HG03457 (cell line): ENCODE data around the gene SHROOM3.

Experiments used
- ATAC-seq: cut with Tn5 transposase; IDR thresholded peaks from one replicate; pipeline ENCODE4 v1.9.1; 2021; ENCODE audit warnings: moderate number of reproducible peaks; ENCODE audit not compliant: unreplicated experiment

Gene SHROOM3

GRCh38 chr4:76489686-76490161 lies 54.7 kb downstream of the SHROOM3 start:
- ATAC-seq: no peak

GRCh38 chr4:76492055-76492454 lies 57.0 kb downstream of the SHROOM3 start:
- no peak for ATAC-seq

DNA sequence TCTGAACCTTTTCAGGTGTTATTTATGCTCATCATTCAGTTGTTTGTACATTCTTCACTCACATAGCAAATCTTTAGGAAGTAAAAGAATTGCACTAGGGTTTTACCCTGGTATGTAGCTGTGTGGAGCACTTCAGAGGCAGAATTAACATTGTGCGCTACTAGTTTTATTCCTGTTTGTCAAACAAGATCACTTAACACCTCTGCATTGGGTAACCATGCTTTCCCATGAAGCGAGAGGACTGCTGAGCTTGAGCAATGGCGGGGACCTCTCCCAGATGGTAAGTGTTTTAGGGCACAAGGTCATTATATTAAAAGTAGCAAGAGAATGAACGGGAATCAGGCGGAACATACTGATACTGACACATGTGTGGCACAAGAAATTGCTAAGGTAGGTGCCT lies 59.2 kb downstream of the SHROOM3 start:
- ATAC-seq: no peak

DNA sequence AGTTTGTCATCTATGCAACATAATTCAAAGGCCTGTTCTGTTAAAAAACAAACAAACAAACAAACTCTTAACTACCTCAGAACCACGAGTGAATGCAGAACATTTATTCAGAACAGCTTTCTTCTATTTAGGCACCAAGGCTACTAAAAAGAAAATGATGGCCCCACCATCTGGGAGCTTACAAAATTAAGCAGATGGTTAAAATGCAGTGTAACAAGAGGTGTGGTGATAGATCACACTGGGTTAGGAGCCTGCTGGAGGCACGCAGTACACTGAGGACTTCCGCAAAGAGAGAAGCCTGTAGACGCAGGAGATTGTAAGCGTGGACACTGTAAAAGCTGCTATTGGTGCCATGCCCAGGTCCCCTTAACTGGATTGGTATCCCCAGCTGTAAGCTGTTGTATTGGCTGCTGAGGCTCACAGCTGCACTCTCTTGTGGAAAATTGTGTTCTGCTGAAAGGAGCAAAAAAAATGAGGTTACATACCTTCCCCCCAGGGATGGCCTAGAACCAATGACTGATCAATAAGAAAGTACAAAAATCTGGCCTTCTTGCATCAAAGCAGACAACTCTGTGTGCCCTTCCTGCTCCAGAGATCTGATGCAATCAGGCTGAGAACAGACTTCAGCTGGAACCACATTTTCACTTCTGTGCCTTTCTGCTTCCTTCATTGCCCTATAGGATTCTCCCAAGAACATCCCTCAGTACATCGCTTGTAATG lies 60.0 kb downstream of the SHROOM3 start:
- no peak for ATAC-seq

DNA sequence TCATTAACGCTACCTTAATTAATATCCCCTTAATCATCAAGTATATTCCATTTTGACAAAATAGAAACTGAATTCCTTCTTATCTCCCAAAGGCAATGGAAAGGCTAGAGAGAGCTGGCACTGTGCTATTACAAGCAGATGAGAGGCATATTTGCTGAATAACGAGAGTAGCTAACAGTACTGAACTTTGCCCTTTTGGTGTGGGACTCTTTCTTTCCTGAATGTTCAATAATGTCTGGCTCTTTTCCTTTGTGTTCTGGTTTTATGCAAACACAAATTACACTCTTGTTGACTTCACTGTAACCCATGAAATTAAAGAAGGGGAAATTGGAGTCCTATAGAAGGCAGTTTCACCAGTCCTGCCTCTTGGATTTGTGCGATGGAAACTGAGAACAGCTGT lies 63.5 kb downstream of the SHROOM3 start:
- no peak for ATAC-seq

GRCh38 chr4:76499461-76499860 lies 64.4 kb downstream of the SHROOM3 start:
- ATAC-seq: no peak

- ATAC-seq: no peak
These were observed 67.9 kb downstream of the SHROOM3 start for GRCh38 chr4:76502886-76503285.

GRCh38 chr4:76504613-76505465 lies 69.8 kb downstream of the SHROOM3 start:
- ATAC-seq: no peak

DNA sequence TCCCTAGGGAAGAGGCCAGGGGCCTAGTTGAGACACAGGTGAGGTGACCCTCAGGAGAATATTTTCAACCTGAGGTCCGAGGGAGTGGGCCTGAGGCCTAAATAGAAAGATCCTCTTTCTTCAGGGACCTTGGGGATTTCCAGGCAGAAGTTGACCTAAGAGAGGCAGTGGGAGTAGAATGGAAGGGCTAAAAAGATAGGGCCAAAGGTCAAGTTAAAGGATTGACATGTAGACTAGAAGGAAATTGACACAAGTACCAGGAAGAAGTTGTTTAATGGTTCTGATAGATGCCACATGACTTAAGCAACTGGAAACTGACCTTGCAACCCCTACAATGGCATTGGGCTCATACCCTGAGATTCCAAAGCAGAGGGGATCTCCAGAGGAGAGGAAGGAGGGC lies 76.9 kb downstream of the SHROOM3 start:
- no peak for ATAC-seq

- ATAC-seq: no peak
These were observed 78.5 kb downstream of the SHROOM3 start for GRCh38 chr4:76513482-76513881.

- no peak for ATAC-seq
These were observed 79.1 kb downstream of the SHROOM3 start for GRCh38 chr4:76514087-76514486.

- no peak for ATAC-seq
These were observed 81.2 kb downstream of the SHROOM3 start for GRCh38 chr4:76515975-76516843.

DNA sequence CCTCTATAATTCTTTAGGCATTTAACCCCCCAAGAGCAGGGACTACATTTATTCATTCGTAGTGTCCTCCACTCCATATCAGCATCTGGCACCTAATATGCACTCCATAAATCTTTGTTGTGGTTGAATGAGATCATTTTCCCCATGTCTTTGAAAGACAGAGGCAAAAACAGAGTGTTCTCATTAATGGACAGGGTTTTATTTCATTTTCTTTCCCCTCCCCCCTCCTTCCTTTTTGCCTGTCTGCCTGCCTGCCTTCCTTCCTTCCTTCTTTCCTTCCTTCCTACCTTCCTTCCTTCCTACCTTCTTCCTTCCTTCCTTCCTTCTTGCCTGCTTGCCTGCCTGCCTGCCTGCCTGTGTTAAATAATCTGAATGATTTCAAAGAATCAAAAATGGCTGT lies 83.2 kb downstream of the SHROOM3 start:
- no peak for ATAC-seq

GRCh38 chr4:76523593-76523992 lies 88.6 kb downstream of the SHROOM3 start:
- ATAC-seq: no peak

DNA sequence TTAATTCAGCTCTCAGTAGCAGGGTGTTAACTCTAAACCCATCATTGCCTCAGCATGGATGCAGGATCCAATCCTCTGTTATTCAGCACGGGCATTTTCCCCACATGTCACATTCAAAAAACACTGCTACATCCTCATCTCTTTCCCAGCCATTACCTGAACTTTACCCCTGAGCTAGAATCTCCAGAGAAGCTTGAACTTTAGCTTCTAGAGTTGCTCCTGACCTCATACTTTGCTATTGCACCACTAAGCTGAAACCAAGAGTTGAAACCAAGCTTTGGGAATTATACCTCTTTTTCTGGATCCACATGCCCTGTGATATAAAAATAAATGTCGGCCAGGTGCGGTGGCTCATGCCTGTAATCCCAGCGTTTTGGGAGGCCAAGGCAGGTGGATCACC lies 90.7 kb downstream of the SHROOM3 start:
- no peak for ATAC-seq

DNA sequence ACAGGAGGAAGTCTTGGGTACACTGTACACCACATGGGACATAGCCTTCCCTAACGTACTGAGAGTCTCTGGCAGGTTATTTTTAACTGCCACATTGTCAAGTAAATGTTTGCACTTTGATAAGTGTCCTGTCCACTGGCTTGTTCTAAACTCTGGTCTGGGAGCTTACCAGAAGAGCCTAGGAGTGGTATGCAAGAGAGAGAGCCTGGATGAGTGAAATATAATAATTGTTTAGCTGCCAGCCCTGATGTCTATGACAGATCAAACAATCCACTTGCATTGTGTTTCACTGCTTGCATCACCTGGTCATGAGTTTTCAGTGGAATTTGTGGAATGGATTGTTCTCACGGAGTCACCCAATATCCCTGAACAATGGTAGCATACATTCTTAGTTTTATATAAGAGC lies 91.6 kb downstream of the SHROOM3 start:
- no peak for ATAC-seq

DNA sequence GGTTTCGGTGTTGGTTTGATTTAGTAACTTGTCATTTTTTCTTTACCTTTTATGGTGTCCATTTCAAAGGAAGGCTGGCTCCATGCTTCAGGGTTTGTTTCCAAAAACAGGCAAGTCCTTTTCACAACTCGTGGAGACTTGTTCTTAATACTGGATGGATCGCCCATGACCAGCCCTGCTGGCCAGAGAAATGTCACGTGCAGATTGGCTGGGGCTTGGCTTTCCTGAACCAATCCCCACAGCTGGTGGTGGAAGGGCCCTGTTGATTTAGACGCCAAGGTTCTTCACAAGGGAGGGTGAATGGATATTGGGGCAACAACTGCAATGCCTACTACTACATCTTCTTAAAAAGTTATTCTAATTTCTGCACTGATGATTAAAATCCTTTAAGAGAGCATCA lies 92.6 kb downstream of the SHROOM3 start:
- ATAC-seq: no peak

DNA sequence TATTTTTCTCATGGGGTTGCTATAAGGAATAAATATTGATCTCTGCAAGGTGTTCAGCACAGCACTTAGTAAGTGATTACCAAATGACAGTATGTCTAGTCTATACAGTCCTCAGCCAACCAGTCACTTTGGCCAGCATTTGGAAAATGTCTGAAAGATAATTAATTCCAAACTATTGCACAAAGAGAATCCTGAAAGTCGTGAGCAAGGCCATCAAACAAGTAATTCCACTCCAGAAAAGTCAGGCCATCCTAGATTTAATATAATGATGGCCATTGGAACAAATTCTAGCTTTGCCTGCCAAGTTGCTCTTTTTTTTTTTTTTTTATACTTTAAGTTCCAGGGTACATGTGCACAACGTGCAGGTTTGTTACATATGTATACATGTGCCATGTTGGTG lies 96.6 kb downstream of the SHROOM3 start:
- ATAC-seq: no peak

GRCh38 chr4:76532805-76533204 lies 97.8 kb downstream of the SHROOM3 start:
- no peak for ATAC-seq

- no peak for ATAC-seq
These were observed 98.3 kb downstream of the SHROOM3 start for GRCh38 chr4:76533314-76533713.
